Measurements from ENCODE around the gene SH3GL1. TPM values are rescaled to one million over a fixed set of nuclear protein-coding genes. Genes with fewer than 3 reads are reported as not detected.

SH3GL1 gene
- total and polyA plus RNA-seq, 9 of the 15 experiments (the other 6 are each of a cell fraction or from before 2014, with no cell fraction given), result 1.7 to 75.3 (median 25.7) TPM

DNA sequence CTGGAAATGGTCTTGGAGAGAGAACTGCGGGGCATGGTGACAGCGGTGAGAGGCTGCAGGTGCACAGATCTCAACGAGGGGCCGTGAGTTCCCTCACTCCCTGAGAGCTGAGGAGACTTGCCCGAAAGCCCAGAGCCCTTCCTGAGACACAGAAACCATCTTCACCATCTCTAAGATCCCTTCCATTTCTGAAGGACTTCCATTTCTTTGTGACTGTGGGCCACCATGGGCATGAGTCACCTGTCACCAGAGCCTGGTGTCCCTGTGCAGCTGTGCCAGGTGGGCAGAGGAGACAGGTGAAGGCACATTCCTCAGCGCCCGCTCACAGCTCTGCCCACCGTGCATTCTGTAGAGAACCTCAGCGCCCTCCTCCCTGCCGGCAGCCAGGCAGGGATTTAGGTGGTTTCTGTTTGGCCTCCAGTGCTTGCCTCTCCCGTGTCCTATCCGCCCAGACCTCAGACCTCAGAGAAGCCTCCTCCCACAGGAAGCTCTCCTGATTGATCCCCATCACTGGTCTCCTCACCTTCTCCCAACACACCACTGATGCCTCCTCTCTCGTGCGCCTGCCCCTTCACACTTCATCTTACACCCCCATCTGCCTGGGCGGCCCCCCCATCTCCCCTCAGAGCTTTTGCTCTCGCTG is 24.2 kb downstream of the SH3GL1 start (continued):
- TF ChIP-seq ZBTB40 (IDR thresholded peaks at IDR 0.05) (0 out of 2 replicates have a peak, but pooled peaks have one; percentile 16), ZBTB40 (CRISPR knock-in tag; IDR thresholded peaks at IDR 0.05) (no peak), HCFC1 (IDR thresholded peaks at IDR 0.05; ENCODE audit: low read depth, low read length) (no peak), HNRNPUL1 (IDR thresholded peaks at IDR 0.05; ENCODE audit: low read length) (no peak), SAFB (IDR thresholded peaks at IDR 0.05; ENCODE audit: borderline replicate concordance, low read depth, low read length) (no peak), BCOR (IDR thresholded peaks at IDR 0.05) (peak; percentile 77), GABPB2 (CRISPR knock-in tag; conservative IDR thresholded peaks at IDR 0.05) (no peak), RBM17 (IDR thresholded peaks at IDR 0.05; ENCODE audit: borderline replicate concordance, low read depth, low read length) (no peak), NFE2L1 (tag; IDR thresholded peaks at IDR 0.05; ENCODE audit: borderline replicate concordance, low read depth) (no peak), HDAC1 (IDR thresholded peaks at IDR 0.05) (peak in 1 of 2 experiments; percentile 22; a peak in 2 of 4 replicates), SNAPC5 (CRISPR knock-in tag; IDR thresholded peaks at IDR 0.05) (no peak), KLF10 (CRISPR knock-in tag; IDR thresholded peaks at IDR 0.05) (no peak), RBFOX2 (IDR thresholded peaks at IDR 0.05; ENCODE audit: low read depth, low read length) (peak; percentile 21; the same call in 1 of the 2 replicates), SP2 (IDR thresholded peaks at IDR 0.05; ENCODE audit: extremely low read depth, low read depth, low read length, poor library complexity, severe bottlenecking) (no peak), RCOR1 (IDR thresholded peaks at IDR 0.05; ENCODE audit: borderline replicate concordance in 1 of 2, low read depth in 2 of 2, low read length in 2 of 2) (0 out of 4 replicates have a peak, but pooled peaks of 1 of the 2 experiments have one; percentile 22)
- TF ChIP-seq, protein P1, sequence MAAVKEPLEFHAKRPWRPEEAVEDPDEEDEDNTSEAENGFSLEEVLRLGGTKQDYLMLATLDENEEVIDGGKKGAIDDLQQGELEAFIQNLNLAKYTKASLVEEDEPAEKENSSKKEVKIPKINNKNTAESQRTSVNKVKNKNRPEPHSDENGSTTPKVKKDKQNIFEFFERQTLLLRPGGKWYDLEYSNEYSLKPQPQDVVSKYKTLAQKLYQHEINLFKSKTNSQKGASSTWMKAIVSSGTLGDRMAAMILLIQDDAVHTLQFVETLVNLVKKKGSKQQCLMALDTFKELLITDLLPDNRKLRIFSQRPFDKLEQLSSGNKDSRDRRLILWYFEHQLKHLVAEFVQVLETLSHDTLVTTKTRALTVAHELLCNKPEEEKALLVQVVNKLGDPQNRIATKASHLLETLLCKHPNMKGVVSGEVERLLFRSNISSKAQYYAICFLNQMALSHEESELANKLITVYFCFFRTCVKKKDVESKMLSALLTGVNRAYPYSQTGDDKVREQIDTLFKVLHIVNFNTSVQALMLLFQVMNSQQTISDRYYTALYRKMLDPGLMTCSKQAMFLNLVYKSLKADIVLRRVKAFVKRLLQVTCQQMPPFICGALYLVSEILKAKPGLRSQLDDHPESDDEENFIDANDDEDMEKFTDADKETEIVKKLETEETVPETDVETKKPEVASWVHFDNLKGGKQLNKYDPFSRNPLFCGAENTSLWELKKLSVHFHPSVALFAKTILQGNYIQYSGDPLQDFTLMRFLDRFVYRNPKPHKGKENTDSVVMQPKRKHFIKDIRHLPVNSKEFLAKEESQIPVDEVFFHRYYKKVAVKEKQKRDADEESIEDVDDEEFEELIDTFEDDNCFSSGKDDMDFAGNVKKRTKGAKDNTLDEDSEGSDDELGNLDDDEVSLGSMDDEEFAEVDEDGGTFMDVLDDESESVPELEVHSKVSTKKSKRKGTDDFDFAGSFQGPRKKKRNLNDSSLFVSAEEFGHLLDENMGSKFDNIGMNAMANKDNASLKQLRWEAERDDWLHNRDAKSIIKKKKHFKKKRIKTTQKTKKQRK (IDR thresholded peaks at IDR 0.05; ENCODE audit: borderline replicate concordance, low read depth, low read length), result no peak

Data from K562 (cell line).